Measurements from ENCODE around the gene SLC2A2.
"Not testable (repeated sequence)": the region's sequence is repeated elsewhere in the genome, so short reads cannot be mapped to it uniquely, and the experiment has no call there.

Gene SLC2A2

DNA sequence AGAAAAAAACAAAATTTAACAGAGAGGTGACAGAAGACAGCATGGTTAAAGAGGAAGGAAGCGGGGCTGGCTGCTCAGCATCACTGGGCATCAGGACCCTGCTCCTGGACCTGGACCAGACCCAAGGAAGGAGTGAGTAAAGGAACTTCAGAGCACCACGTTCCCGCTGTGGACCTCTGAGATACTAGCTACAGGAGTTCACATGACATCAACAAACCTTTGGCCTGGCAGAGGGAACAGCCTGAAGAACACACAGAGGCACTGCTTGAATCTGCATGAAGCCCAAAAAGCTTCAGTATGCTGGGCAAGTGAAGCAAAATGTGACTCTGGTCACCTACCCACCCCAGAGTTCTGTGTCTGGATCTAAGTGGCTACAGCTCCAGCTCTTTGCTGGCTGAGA lies 38.1 kb downstream of the SLC2A2 start:
- no peak for DNase-seq (ENCODE audit: low read depth in 2 of 2)

DNA sequence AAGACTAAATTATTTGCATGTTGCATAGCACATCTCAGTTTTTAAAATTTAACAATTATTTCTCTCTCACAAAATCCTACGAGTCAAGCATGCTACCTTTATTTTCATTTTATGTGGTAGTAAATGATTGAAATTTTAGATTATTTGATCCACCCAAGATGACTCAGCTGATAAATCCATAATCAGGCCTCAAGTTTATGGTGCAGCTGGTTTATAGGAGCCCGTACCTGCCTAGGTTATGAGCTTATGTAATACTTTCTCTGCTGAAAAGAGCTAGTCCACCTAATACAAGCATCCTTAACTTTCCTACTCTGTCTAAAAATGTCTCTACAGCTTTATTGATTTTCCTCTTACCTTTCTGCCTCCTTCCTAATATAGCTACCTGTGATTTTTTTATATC lies 41.2 kb downstream of the SLC2A2 start:
- DNase-seq (ENCODE audit: low read depth in 2 of 2): no peak

DNA sequence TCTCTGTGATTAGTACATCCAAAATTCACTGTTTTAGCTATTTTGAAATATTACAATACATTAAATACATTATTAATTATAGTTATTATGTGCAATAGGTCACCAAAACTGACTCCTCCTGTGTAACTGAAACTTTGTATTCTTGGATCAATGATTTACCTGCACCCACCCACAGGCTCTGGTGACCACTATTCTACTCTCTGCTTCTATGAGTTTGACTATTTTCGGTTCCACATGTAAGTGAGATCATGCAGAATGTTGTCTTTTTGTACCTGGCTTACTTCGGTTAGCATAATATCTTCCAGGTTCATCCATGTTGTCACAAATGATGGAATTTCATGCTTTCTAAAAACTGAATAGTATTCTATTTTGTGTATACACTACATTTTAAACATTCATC lies 43.8 kb downstream of the SLC2A2 start:
- DNase-seq (ENCODE audit: low read depth in 2 of 2): no peak

DNA sequence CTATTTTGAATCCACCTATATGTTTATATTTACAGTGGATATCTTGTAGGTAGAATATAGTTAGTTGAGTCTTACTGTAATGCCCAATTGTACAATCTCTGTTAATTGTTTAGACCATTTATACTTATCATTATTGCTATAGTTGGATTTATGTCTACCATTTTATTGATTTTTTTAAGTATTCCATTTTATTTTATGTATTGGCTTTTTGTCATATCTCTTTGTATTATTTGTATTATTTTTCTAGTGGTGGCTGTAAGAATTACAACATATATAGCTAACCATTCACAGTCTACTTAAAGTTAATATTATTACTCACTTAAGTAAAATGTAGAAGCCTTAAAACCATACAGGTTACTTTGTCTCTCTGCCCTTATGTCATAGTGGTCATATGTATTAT lies 46.1 kb downstream of the SLC2A2 start:
- no peak for DNase-seq (ENCODE audit: low read depth in 2 of 2)

DNA sequence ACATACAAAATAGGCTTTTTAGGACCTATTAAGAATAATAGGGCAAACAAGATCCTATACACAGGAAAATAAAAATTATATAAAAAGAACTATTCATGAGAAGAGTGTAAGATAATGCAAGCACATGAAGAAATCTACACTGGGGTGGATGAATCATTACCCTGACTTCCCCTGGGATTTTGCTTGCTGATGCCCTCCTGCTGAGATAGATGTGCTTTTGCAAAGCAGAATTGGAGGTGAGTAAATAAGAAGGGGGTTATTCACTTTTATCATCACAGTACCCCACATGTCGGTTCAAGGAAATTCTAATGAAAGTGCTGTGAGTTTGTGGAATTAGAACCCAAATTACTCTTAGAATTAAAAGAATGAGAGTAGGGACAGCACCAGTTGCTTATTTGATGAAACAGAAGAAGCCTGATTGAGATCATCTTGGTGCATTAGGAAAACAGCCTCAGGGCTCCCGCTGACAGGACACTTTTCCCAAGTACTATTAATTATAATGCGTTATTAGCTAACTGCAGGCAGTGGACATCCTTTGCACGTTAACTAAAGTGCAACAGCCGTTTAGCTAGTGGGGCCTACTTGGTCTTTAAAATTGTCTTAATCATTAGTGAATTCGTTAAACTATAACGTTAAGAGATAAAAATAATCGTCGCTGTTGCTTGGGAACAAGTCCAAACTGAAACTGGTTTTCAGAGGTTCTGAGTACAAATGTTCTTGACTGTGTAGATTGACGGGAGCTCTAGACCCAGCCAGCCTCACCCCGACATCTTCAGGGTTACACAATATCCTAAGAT lies 48.4 kb downstream of the SLC2A2 start:
- DNase-seq (ENCODE audit: low read depth in 2 of 2): no peak

DNA sequence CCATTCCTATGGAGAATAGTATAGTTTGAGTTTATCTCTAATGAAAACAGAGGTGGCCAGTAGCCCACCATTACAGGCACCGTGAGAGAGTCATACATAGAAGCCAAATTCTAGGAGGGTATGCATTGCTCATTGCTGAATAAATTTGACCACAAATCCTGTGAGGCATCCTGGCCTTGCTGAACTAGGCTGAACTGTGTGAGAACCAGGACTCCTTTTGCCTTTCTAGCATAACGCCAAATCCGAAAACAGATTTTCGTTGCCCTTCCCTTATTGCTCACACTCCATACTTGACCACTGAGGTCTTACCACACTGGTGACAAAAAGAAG lies 50.4 kb downstream of the SLC2A2 start:
- no peak for DNase-seq (ENCODE audit: low read depth in 2 of 2)

DNA sequence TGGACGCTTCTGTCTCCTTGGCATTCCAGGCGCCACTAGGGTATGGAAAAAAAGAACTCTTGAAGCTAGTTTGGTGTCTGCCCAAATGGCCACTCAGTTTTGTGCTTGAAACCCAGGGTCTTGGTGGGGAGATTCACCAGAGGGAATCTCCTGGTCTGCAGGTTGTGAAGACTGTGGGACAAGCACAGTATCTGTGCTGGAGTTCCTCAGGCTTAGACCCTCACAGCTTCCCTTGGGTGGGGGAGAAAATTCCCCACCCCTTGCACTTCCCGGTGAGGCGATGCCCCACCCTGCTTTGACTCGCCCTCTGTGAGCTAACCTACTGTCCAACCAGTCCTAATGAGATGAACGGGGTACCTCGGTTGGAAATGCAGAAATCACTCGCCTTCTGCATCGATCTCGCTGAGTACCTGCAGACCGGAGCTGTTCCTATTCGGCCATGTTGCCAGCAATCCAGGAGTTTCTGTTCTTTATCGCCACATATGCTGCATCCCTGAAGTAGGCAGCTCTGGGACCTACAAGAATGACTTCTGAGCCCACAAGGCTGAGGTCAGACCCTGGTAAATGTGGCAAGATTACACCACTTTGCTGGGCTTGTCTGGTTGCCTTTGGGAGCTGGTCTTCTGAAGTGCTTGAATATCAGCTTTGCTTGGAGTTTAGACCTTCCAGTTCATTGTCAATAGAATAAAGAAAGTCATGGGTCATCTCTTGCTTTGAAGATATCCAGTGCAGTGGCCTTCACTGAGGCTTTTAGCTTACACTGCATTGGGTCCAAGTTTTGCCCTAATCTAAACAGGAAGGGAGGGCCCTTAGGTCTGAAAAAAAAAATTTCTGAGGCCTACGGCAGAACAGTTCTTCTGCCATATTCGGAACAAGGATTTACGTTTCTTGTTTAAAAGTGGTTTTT lies 51.0 kb downstream of the SLC2A2 start:
- DNase-seq (ENCODE audit: low read depth in 2 of 2): no peak

DNA sequence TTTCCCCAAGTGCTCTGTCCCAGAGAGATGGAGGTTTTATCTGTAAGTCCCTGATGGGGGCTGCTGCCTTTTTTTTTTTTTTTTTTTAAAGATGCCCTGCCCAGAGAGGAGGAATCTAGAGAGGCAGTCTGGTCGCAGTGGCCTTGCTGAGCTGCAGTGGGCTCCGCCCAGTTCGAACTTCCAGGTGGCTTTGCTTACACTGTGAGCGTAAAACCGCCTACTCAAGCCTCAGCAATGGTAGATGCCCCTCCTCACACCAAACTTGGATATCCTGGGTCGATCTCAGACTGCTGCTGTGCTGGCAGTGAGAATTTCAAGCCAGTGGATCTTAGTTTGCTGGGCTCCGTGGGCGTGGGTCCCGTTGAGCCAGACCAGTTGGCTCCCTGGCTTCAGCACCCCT lies 51.6 kb downstream of the SLC2A2 start:
- no peak for DNase-seq (ENCODE audit: low read depth in 2 of 2)

DNA sequence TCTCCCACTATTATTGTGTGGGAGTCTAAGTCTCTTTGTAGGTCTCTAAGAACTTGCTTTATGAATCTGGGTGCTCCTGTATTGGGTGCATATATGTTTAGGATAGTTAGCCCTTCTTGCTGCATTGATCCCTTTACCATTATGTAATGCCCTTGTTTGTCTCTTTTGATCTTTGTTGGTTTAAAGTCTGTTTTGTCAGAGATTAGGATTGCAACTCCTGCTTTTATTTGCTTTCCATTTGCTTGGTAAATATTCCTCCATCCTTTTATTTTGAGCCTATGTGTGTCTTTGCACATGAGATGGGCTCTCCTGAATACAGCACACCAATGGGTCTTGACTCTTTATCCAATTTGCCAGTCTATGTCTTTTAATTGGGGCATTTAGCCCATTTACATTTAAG lies 53.6 kb downstream of the SLC2A2 start:
- DNase-seq (ENCODE audit: low read depth in 2 of 2): not testable (repeated sequence)

DNA sequence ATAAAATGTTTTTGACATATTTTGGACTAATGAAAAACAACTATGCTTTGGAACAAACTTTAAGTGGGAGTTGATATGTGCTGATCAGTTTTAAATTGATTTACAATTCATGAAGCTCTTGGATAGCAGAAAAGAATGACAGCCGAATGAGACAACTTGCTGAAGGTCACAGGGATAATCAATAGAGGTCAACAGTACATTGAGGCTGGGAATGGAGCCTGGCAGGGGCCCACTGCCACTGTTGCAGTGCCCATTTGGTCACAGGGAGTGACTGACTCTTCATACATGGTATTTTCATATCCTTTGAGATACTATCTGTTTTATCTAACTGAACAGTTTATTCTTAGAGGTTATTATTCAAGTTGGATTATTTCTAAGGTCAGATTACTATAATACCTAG lies 59.4 kb downstream of the SLC2A2 start:
- no peak for DNase-seq (ENCODE audit: low read depth in 2 of 2)

DNA sequence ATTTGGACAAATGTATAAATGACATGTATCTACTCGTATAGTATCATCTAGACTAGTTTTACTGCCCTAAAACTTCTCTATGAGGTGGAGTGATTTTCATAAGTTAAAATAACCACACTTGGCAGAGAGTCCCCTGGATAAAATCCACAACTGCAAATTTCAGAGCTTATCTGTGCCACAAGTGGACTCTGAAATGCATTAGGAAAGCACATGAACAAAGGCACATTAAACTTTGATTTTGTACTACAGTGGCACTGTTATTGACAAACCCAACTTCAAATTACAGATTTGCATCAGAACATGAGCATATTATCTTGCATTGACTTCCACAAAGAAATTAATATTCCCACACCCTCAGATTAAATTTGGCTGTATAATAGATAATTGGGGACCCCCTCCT lies 60.0 kb downstream of the SLC2A2 start:
- DNase-seq (ENCODE audit: low read depth in 2 of 2): no peak

DNA sequence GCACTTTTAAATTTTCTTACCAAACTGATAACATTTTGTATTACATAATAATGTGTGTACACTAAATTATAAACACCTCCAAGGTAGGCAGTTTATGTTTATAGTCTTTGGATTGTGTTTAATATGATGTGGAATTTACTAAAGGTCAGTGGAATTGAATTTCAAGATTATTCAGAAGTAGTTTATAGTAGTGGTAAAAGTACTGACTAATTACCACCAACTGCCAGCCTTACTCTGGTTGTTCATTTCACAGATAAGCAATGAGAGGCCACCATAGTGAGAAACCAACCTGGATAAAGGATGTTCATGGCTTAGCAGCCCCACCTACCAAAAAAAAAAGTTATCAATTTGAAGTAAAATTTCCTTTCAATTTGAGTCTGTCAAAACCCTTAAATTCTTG lies 64.1 kb downstream of the SLC2A2 start:
- DNase-seq (ENCODE audit: low read depth in 2 of 2): no peak

DNA sequence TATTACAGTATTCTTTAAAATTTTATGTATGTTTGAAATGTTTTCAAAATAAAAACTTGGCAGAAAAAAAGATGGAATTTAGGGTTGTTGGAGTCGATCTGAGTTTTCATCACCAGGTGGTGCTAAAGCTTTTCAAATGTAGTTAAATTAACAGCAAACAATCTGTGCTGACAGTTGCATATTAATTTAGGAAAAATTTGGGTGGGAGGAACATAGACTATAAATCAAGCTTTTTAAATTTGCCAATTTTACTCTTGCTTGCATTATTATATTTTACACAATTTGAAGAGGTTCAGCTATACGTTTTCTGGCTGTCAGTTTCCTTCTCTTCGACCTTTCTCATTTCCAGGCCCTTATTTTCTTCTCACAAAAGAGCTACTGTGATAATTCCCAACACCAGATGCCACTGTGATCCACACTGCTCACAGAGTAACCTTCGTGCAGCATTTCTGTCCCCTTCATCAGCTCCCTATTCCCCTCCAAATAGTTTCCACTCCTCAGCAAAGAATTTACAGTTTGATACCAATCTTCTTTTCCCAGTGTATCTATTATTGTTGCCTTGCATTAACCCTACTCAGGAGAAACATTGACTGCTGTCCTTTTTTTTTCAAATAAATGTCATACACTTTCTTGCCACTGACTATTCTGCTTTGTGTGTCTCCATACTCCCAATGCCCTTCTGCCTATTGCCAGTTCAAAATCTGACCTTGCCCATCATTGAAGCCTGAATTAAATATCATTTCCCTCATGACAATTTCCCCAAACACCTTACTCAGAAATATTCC lies 64.7 kb downstream of the SLC2A2 start:
- no peak for DNase-seq (ENCODE audit: low read depth in 2 of 2)

DNA sequence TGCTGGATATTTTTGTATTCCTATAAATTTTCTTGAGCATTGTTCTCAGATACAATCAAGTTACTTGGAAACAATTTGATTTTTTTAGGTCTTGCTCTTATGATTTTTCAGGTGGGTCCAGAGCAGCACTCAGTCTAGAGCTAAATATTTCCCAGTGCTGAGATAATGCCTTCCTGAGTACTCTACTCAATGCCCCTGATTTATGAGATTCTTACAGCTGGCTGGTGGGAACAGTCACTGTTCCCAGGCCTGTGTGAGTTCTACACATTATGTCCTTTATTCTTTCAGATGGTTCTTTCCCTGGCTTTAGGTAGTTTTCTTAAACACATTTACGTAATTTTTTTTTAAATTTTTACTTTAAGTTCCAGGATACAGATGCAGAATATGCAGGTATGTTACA lies 67.1 kb downstream of the SLC2A2 start:
- no peak for DNase-seq (ENCODE audit: low read depth in 2 of 2)

DNA sequence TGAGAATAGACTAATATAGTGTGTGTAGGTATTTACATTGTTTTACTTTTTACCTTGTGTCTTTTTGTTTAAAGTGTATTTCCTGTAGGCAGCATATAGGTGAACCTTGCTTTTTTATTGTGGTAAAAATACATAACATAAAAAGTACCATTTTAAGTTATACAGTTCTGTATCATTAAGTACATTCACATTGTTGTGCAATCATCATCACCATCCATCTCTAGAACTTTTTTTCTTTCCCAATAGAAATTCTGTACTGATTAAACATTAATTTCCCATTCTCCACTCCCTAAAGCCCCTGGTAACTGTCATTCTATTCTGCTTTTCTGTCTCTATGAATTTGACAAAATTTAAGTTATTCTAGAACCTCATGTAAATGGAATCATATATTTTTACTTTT lies 69.9 kb downstream of the SLC2A2 start:
- no peak for DNase-seq (ENCODE audit: low read depth in 2 of 2)

DNA sequence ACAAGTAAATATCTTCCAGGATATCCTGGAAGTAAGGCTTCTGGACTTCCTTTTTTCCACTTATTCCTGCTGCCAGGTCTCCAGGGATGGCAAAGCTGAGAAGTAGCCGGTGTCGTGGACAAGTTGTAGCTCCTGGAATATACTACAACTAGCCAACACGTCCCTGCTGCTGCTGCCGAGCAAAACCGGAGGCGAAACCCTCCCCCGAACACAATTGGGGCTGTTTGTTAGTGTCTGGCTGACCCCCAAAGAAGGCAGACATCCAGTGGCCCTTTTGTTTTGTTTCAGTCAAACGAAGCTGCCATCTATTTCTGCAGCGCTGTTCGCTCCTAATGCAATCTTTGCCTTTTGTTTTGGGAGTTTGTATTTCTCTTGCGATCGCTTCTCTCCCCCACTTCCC lies 72.8 kb downstream of the SLC2A2 start:
- DNase-seq (ENCODE audit: low read depth in 2 of 2): no peak

DNA sequence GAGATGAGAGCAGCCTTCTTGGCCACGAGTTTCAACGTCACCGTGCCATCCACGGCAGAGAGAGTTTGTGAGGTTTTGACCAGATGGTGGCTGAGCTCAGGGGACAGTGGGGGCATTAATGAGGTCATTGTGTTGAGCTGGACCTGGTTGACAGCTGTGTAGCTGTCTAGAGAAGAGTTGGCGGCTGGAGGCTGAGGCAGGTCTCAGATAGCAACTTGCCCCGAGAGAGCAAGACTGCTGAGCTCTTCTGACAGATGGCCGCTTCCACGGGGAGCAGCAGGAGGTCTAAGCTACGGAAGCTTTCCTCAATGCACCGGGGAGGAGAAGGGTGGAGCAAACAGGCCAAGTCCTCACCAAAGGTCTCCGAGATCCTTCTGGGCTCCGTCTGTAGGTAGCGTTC lies 73.3 kb downstream of the SLC2A2 start:
- no peak for DNase-seq (ENCODE audit: low read depth in 2 of 2)

DNA sequence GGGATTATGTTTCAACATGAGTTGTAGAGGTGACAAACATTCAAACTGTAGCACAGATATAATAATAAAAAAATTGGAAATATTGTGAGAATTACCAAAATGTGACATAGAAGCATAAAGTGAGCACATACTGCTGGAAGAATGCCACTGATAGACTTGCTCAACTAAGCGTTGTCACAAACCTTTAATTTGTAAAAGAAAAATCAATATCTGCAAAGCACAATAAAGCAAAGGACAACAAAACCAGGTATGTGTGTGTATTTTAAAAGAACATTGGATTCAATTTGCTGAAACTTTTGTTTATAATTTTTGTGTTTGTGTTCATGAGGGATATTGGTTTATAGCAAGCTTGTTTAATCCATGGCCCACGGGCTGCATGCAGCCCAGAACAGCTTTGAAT lies 77.3 kb downstream of the SLC2A2 start:
- no peak for DNase-seq (ENCODE audit: low read depth in 2 of 2)

DNA sequence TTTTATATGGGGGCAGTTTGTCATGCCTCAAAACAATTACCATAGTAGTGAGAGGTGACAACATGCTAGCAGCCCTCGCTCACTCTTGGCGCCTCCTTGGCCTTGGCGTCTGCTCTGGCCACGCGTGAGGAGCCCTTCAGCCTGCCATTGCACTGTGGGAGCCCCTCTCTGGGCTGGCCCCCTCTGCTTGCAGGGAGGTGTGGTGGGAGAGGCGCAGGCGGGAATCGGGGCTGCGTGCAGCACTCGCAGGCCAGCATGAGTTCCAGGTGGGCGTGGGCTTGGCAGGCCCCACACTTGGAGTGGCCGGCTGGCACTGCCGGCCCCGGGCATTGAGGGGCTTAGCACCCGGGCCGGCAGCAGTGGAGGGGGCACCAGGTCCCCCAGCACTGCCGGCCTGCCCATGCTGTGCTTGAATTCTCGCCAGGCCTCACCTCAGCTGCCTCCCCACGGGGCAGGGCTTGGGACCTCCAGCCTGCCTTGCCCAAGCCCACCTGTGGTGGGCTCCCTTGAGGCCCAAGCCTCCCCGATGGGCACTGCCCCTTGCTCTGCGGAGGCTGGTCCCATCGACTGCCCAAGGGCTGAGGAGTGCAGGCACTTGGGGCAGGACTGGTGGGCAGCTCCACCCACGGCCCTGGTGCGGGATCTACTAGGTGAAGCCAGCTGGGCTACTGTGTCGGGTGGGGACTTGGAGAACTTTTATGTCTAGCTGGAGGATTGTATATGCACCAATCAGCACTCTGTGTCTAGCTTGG lies 79.3 kb downstream of the SLC2A2 start:
- DNase-seq (ENCODE audit: low read depth in 2 of 2): no peak

Measured in stimulated activated CD8-positive, alpha-beta memory T cell treated with anti-CD3 and anti-CD28 coated beads, Interleukin-15, amount 100 ng/mL, for 4 hours (primary cell).